Left kidney (tissue), 2 donors: Measurements from ENCODE around the gene GPR37L1. TPM values are rescaled to one million over a fixed set of nuclear protein-coding genes. Genes with fewer than 3 reads are reported as not detected.
"Not testable (repeated sequence)": the region's sequence is repeated elsewhere in the genome, so short reads cannot be mapped to it uniquely, and the experiment has no call there.

Experiments
- DNase-seq: peaks from one replicate; pipeline ENCODE4 v3.0.0-alpha.2; 2013
- polyA plus RNA-seq: library from polyadenylated mRNA; unstranded; fragments of 120-200 nt; gene quantifications from one replicate; pipeline ENCODE4 v1.2.1, GENCODE V29; 2013; ENCODE audit not compliant: insufficient read length

GPR37L1 gene
- polyA plus RNA-seq, 1 donor, result 0.12 TPM

GRCh38 chr1:202107801-202108731, 14.7 kb upstream of the GPR37L1 start:
- no peak for DNase-seq

- DNase-seq, result no peak
Measured at GRCh38 chr1:202110977-202111376, 11.7 kb upstream of the GPR37L1 start.

- not testable (repeated sequence) for DNase-seq
Measured at GRCh38 chr1:202111589-202111988, 11.1 kb upstream of the GPR37L1 start.

- no peak for DNase-seq
Measured at GRCh38 chr1:202112859-202113689, 9.6 kb upstream of the GPR37L1 start.

- DNase-seq, result no peak
Measured at GRCh38 chr1:202113690-202114300, 8.9 kb upstream of the GPR37L1 start.

GRCh38 chr1:202116287-202116686, 6.4 kb upstream of the GPR37L1 start:
- DNase-seq, result no peak

GRCh38 chr1:202117898-202118371, 4.8 kb upstream of the GPR37L1 start:
- no peak for DNase-seq

- no peak for DNase-seq
Measured at GRCh38 chr1:202121006-202121405, 1.7 kb upstream of the GPR37L1 start.

- DNase-seq, result no peak
Measured at GRCh38 chr1:202123336-202123813, 658 bp downstream of the GPR37L1 start.

GRCh38 chr1:202124142-202124541, 1.4 kb downstream of the GPR37L1 start:
- DNase-seq, result no peak

GRCh38 chr1:202125611-202126010, 2.9 kb downstream of the GPR37L1 start:
- no peak for DNase-seq

- DNase-seq, result no peak
Measured at GRCh38 chr1:202126426-202126825, 3.7 kb downstream of the GPR37L1 start.

- no peak for DNase-seq
Measured at GRCh38 chr1:202127061-202127460, 4.3 kb downstream of the GPR37L1 start.

- DNase-seq, result no peak
Measured at GRCh38 chr1:202127836-202128622, 5.3 kb downstream of the GPR37L1 start.

- no peak for DNase-seq
Measured at GRCh38 chr1:202129453-202130296, 7.0 kb downstream of the GPR37L1 start.

- DNase-seq, result no peak
Measured at GRCh38 chr1:202130297-202130721, 7.6 kb downstream of the GPR37L1 start.

- DNase-seq, result no peak
Measured at GRCh38 chr1:202130816-202131522, 8.3 kb downstream of the GPR37L1 start.

- DNase-seq, result no peak
Measured at GRCh38 chr1:202131956-202132821, 9.5 kb downstream of the GPR37L1 start.

- no peak for DNase-seq
Measured at GRCh38 chr1:202133001-202133400, 10.3 kb downstream of the GPR37L1 start.
